Fibroblast of skin of left quadriceps (primary cell): Measurements from ENCODE around the gene XIRP2.
"Not testable (repeated sequence)": the region's sequence is repeated elsewhere in the genome, so short reads cannot be mapped to it uniquely, and the experiment has no call there.

ENCODE experiments used
- DNase-seq, 2 experiments: peaks; one replicate each; pipeline ENCODE4 v3.0.0-alpha.2; 2013; ENCODE audit warnings: low read depth in 2 of 2

XIRP2 gene

DNA sequence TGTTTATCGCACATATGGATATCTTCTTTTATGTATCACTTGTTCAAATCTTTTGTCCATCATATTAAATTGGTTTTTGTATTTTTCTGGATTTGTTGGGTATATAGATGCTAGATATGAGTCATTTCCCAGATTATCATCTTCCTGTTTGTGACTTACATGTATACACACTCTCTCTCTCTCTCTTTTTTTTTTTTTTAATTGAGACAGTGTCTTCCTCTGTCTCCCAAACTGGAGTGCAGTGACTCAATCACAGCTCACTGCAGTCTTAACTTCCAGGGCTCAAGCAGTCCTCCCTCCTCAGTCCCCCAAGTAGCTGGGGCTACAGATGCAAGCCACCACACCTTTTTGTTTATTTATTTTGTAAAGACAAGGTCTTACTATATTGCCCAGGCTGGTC is 43.8 kb downstream of the XIRP2 start:
- DNase-seq: no peak

DNA sequence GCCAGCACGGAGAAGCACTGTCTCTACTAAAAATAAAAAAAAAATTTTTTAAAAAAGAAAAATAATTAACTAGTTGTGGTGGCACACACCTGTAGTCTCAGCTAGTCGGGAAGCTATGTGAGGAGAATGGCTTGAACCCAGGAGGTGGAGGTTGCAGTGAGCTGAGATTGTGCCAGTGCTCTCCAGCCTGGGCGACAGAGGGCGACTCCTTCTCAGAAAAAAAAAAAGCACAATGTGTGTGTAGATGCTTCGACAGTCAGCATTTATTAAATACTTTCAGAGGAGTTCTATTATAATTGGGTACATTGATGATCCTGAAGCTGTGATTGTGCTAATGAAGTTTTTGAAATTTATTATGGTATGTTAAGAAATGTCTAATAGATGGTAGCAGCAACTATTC is 46.5 kb downstream of the XIRP2 start:
- no peak for DNase-seq

GRCh38 chr2:166942377-166942776 is 54.1 kb downstream of the XIRP2 start:
- DNase-seq: no peak

DNA sequence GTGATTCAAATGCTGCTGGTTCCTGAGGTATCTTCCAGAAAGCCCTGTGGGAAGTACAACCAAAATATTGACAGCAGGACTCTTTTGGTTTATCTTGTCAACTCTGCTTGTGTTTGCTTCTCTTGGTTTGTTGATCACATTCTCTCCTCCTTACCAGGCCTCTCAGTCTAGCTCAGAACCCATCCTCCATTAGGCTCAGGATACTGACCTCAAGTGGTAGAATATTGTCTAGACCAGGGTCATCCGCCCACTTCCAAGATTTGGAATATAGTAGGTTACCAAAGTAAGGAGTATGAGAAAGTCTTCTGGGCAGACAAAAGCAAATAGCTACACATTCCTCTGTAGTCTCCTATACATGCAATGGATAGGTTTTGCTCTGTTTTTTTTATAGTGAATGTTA is 56.6 kb downstream of the XIRP2 start:
- no peak for DNase-seq

DNA sequence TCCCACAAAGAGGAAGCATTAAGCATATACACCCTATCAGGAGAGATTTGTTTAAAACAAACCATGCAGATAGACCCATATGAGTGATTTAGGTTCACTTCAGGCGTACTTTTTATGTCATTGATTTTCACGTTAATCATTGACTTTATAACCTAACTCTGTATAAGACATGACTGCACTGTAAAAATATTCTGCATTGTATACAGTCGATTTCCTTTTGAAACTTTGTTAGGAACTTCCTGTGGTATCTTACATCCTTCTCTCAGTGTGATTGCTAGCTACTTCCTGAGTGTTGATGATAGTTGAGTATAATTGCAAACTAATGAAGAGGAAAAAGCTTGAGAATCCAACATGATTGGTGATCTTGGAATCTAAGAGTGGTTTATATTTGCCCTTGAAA is 69.4 kb downstream of the XIRP2 start:
- no peak for DNase-seq

GRCh38 chr2:166958986-166959481 is 70.8 kb downstream of the XIRP2 start:
- no peak for DNase-seq

- DNase-seq: no peak
These were observed 71.3 kb downstream of the XIRP2 start for GRCh38 chr2:166959556-166959955.

DNA sequence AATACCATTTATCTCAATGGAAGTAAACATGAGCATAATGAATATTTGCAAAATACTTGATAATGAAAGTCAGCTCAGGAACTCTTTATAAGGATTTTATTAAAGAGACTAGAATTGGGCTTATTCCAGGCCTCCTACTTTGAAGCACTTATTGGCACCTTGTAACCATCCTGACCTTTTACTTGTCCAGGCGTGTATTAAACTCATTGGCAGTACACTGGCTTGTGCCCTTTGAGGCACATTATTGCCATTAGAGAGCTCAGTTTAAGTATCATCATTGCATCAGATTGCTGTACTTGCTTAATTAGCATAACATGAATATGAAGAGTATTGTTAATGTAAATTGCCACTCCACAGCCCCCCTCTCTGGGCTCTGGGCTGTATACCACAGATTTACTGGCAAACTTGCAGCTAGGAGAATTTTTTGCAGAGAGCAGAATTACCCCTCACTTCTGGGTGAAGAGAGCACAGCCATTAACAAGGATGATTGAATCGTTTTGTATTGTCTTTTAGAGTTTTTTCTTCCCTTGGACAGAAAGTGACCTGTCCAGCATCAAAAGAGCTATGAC is 72.5 kb downstream of the XIRP2 start:
- no peak for DNase-seq

- no peak for DNase-seq
These were observed 73.7 kb downstream of the XIRP2 start for GRCh38 chr2:166961933-166962332.

DNA sequence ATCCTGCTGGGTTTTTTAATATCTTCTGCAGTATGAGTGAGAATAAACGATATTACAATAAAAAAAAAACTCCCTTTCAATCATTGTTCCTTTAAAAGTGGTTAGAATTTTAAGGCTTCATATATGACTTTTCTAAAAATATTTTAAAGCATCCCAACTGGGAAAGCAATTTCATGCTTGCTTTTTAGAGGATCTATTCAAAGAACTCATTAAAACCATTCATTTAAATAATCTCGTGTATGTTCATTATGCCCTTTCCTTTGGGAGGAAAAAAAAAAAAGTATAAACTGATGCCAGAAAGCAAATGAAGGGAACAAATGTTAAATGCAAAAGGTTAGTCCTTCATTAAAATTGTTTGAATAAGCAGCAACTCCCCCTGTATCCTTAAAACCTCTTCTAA is 81.2 kb downstream of the XIRP2 start:
- no peak for DNase-seq

- no peak for DNase-seq
These were observed 83.7 kb downstream of the XIRP2 start for GRCh38 chr2:166972002-166972401.

- DNase-seq: no peak
These were observed 84.1 kb downstream of the XIRP2 start for GRCh38 chr2:166972418-166972817.

DNA sequence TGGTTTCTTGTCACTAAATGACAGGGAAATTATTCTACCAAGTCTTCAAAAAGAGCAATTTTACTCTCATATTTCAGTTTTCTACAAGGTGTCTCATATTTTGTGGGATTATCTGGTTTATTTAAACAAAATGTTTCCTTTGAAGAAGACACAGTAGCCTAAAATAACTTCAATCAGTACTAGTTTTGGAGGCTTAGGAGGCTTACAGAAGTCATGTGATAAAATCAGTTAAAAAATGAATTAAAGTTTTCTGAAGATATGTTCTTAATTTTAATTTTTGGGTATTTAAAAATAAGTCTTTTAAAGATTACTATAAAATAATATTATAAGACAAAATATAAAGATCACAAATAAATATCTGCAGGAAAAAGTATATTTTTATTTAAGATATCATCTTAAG is 95.9 kb downstream of the XIRP2 start:
- no peak for DNase-seq

GRCh38 chr2:166984797-166985196 is 96.5 kb downstream of the XIRP2 start:
- DNase-seq: no peak

DNA sequence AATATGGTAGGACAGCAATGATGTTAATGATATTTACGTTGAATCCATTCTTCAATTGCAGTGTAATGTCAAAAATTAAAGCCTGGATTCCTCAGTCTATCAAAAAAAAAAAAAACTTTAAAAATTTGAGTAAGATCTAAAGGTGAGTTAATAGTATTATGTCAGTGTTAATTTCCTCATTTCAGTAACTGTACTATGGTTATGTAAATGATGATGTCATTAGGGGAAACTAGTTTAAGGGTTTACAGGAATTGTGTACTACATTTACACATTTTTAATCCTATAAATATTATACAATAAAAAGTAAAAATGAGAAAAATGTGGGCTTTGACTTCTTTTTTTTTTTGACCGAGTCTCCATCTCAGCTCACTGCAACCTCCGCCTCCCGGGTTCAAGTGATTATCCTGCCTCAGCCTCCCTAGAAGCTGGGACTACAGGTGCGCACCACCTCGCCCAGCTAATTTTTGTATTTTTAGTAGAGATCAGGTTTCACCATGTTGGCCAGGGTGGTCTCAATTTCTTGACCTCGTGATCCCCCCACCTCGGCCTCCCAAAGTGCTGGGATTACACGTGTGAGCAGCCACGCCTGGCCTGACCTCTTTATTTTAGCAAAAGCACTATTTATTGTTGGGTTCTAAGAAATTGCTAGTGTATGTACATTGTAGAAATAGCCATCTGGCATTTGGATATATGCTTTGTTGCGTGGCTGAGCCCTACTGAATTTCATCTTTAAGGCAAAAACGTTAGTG is 106.5 kb downstream of the XIRP2 start:
- no peak for DNase-seq

DNA sequence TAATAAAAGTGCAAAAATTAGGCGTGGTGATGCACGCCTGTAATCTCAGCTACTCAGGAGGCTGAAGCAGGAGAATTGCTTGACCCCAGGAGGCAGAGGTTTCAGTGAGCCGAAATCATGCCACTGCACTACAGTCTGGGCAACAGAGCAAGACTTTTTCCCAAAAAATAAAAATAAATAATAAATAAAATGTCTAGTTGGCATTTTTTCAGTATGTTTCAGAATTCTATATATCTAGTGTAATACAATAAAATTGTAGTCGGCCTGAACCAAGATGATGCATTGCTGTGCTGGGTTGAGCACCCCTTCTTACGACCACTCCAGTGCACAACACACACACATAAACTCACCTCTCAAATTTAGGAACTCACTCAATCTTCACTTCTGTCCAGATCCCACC is 108.2 kb downstream of the XIRP2 start:
- DNase-seq: no peak

GRCh38 chr2:167001165-167001564 is 112.9 kb downstream of the XIRP2 start:
- no peak for DNase-seq

- no peak for DNase-seq
These were observed 116.8 kb downstream of the XIRP2 start for GRCh38 chr2:167005096-167005495.

- no peak for DNase-seq
These were observed 124.9 kb downstream of the XIRP2 start for GRCh38 chr2:167013227-167013626.

- DNase-seq: no peak
These were observed 127.5 kb downstream of the XIRP2 start for GRCh38 chr2:167015806-167016205.

- no peak for DNase-seq
These were observed 128.7 kb downstream of the XIRP2 start for GRCh38 chr2:167017021-167017420.

- no peak for DNase-seq
These were observed 130.3 kb downstream of the XIRP2 start for GRCh38 chr2:167018590-167018989.

DNA sequence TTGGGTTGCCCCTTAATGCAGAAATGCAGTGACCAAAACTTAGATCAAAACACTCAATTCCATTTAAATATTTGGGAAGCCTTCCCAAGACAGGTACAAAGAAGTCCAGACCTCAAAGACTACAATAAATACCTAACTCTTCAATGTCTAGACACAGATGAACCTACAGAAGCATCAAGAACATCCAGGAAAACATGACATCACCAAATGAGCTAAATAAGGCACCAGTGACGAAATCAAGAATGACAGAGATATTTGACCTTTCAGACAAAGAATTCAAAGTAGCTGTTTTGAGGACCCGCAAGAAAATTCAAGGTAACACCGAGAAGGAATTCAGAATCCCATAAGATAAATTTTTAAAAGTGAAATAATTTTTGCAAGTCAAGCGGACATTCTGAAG is 140.2 kb downstream of the XIRP2 start:
- no peak for DNase-seq

DNA sequence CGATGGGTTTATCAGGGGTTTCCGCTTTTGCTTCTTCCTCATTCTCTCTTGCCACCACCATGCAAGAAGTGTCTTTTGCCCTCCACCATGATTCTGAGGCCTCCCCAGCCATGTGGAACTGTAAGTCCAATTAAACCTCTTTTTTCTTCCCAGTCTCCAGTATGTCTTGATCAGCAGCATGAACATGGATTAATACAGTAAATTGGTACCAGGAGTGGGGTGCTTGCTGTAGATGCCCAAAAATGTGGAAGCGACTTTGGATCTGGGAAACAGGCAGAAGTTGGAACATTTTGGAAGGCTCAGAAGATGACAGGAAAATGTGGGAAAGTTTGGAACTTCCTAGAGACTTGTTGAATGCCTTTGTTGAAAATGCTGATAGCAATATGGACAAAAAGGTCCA is 146.7 kb downstream of the XIRP2 start:
- not testable (repeated sequence) for DNase-seq
